H9 (cell line): ENCODE measurements around the gene LGALS3. TPM values are rescaled to one million over a fixed set of nuclear protein-coding genes. Genes with fewer than 3 reads are reported as not detected.

Experiments
- DNase-seq: peaks from one replicate; pipeline ENCODE4 v3.0.0-alpha.2; 2017
- H2AFZ ChIP-seq: one replicate; pipeline ENCODE4 v1.6.1; 2013; ENCODE audit warnings: mild to moderate bottlenecking, low read length, control low read depth, moderate library complexity
- H2AK5ac ChIP-seq: 2 replicates; pipeline ENCODE4 v1.6.1; 2013; ENCODE audit warnings: low read length, control low read depth, mixed read lengths; ENCODE audit not compliant: insufficient read length
- H2BK120ac ChIP-seq: one replicate; pipeline ENCODE4 v1.6.1; 2013; ENCODE audit warnings: low read depth, mild to moderate bottlenecking, low read length, control low read depth, inconsistent platforms; ENCODE audit not compliant: poor library complexity, severe bottlenecking
- H2BK12ac ChIP-seq: 2 replicates; pipeline ENCODE4 v1.6.1; 2013; ENCODE audit warnings: low read length, control low read depth, mixed read lengths, low read depth; ENCODE audit not compliant: insufficient read length
- H2BK15ac ChIP-seq: 2 replicates; pipeline ENCODE4 v1.6.1; 2013; ENCODE audit warnings: low read depth, low read length, control low read depth
- H2BK20ac ChIP-seq: one replicate; pipeline ENCODE4 v1.6.1; 2013; ENCODE audit warnings: low read depth, mild to moderate bottlenecking, low read length, control low read depth, inconsistent platforms; ENCODE audit not compliant: poor library complexity, severe bottlenecking
- H2BK5ac ChIP-seq: 2 replicates; pipeline ENCODE4 v1.6.1; 2013; ENCODE audit warnings: low read length, control low read depth, mixed read lengths; ENCODE audit not compliant: insufficient read length
- H3K14ac ChIP-seq: 2 replicates; pipeline ENCODE4 v1.6.1; 2013; ENCODE audit warnings: low read length, control low read depth; ENCODE audit not compliant: insufficient read depth
- H3K18ac ChIP-seq: 2 replicates; pipeline ENCODE4 v1.6.1; 2013; ENCODE audit warnings: low read depth, mild to moderate bottlenecking, mixed read lengths, low read length, control low read depth; ENCODE audit not compliant: insufficient read length
- H3K23ac ChIP-seq: 2 replicates; pipeline ENCODE4 v1.6.1; 2013; ENCODE audit warnings: low read length, control low read depth, mixed read lengths, low read depth; ENCODE audit not compliant: insufficient read length
- H3K23me2 ChIP-seq: 2 replicates; pipeline ENCODE4 v1.6.1; 2013; ENCODE audit warnings: low read depth, mild to moderate bottlenecking, mixed read lengths, low read length, control low read depth; ENCODE audit not compliant: insufficient read length, poor library complexity, severe bottlenecking
- H3K27ac ChIP-seq: 2 replicates; pipeline ENCODE4 v1.5.1; 2013; ENCODE audit warnings: low read length, control low read depth, mixed read lengths, low read depth; ENCODE audit not compliant: insufficient read length
- H3K27me3 ChIP-seq: 2 replicates; pipeline ENCODE4 v1.6.1; 2013; ENCODE audit warnings: low read length, control low read depth, inconsistent platforms; ENCODE audit not compliant: insufficient read depth
- H3K4ac ChIP-seq: 2 replicates; pipeline ENCODE4 v1.6.1; 2013; ENCODE audit warnings: low read depth, mild to moderate bottlenecking, control low read depth, inconsistent platforms, low read length, moderate library complexity
- H3K4me1 ChIP-seq: 2 replicates; pipeline ENCODE4 v1.6.1; 2013; ENCODE audit warnings: low read length, control low read depth, inconsistent platforms; ENCODE audit not compliant: insufficient read depth
- H3K4me2 ChIP-seq: 2 replicates; pipeline ENCODE4 v1.6.1; 2013; ENCODE audit warnings: low read length, control low read depth, mixed read lengths; ENCODE audit not compliant: insufficient read length, insufficient read depth
- H3K56ac ChIP-seq: 2 replicates; pipeline ENCODE4 v1.6.1; 2013; ENCODE audit warnings: low read depth, mild to moderate bottlenecking, mixed read lengths, low read length, control low read depth; ENCODE audit not compliant: insufficient read length
- H3K79me1 ChIP-seq: 2 replicates; pipeline ENCODE4 v1.6.1; 2013; ENCODE audit warnings: low read depth, mild to moderate bottlenecking, moderate library complexity, low read length, control low read depth, inconsistent platforms; ENCODE audit not compliant: insufficient read depth, poor library complexity, severe bottlenecking
- H3K79me2 ChIP-seq: 2 replicates; pipeline ENCODE4 v1.6.1; 2013; ENCODE audit warnings: low read length, control low read depth, inconsistent platforms; ENCODE audit not compliant: insufficient read depth
- H3K9ac ChIP-seq: 2 replicates; pipeline ENCODE4 v1.6.1; 2013; ENCODE audit warnings: low read length, control low read depth, mixed read lengths; ENCODE audit not compliant: insufficient read length; ENCODE audit errors: extremely low read depth
- H3K9me3 ChIP-seq: one replicate; pipeline ENCODE4 v1.6.1; 2013; ENCODE audit warnings: low read depth, low read length, inconsistent platforms; ENCODE audit not compliant: control insufficient read depth
- H3T11ph ChIP-seq: one replicate; pipeline ENCODE4 v1.6.1; 2013; ENCODE audit warnings: mild to moderate bottlenecking, low read length, control low read depth, inconsistent platforms
- H4K20me1 ChIP-seq: one replicate; pipeline ENCODE4 v1.6.1; 2013; ENCODE audit not compliant: control insufficient read depth, insufficient read length, insufficient read depth
- H4K5ac ChIP-seq: 2 replicates; pipeline ENCODE4 v1.6.1; 2013; ENCODE audit warnings: low read depth, mild to moderate bottlenecking, mixed read lengths, low read length, control low read depth; ENCODE audit not compliant: insufficient read length
- H4K8ac ChIP-seq: replicated peaks from 2 replicates; pipeline ENCODE4 v1.6.1; 2013; ENCODE audit warnings: low read length, control low read depth, mixed read lengths, low read depth; ENCODE audit not compliant: insufficient read length
- H4K91ac ChIP-seq: 2 replicates; pipeline ENCODE4 v1.6.1; 2013; ENCODE audit warnings: low read depth, mild to moderate bottlenecking, moderate library complexity, mixed read lengths, low read length, control low read depth; ENCODE audit not compliant: insufficient read length
- H3K27ac Mint-ChIP-seq, 3 experiments: 2 replicates in 2 of 3; 3 replicates in 1 of 3; pipeline ENCODE4 v1.8.0; 2020 to 2021; ENCODE audit warnings: mixed read lengths in 3 of 3, mild to moderate bottlenecking in 1 of 3, moderate library complexity in 1 of 3
- H3K27me3 Mint-ChIP-seq: 2 replicates; pipeline ENCODE4 v1.8.0; 2021; ENCODE audit warnings: low read depth, mild to moderate bottlenecking, moderate library complexity, mixed read lengths
- H3K36me3 Mint-ChIP-seq, 3 experiments: 2 replicates in 2 of 3; 3 replicates in 1 of 3; pipeline ENCODE4 v1.8.0; 2020 to 2021; ENCODE audit warnings: low read depth in 3 of 3, mixed read lengths in 3 of 3; ENCODE audit not compliant: insufficient read depth in 1 of 3
- H3K4me1 Mint-ChIP-seq, 2 experiments: 2 replicates each; pipeline ENCODE4 v1.8.0; 2020; ENCODE audit warnings: mixed read lengths in 2 of 2
- H3K4me3 Mint-ChIP-seq, 2 experiments: 2 replicates in 1 of 2; 3 replicates in 1 of 2; pipeline ENCODE4 v1.8.0; 2020 to 2021; ENCODE audit warnings: mild to moderate bottlenecking in 2 of 2, mixed read lengths in 2 of 2, moderate library complexity in 1 of 2
- H3K9me3 Mint-ChIP-seq, 2 experiments: 2 replicates in 1 of 2; 3 replicates in 1 of 2; pipeline ENCODE4 v1.8.0; 2020; ENCODE audit warnings: mild to moderate bottlenecking in 2 of 2, mixed read lengths in 2 of 2, moderate library complexity in 1 of 2
- WGBS: extraction: QIAGEN DNeasy Blood & Tissue Kit; methylation state at CpG from one replicate; pipeline ENCODE4 v1.1.7; 2013; ENCODE audit warnings: missing lambda C conversion rate, low lambda C conversion rate, mixed read lengths; ENCODE audit not compliant: insufficient read length; ENCODE audit errors: extremely low coverage; 5-methylcytosine and 5-hydroxymethylcytosine counted together
- total RNA-seq: library from RNA; stranded (reverse); gene quantifications from 2 replicates; pipeline ENCODE4 v1.2.1, GENCODE V29; 2021
- TF ChIP-seq, protein P1 (sequence below): fragments of 200-600 bp; sonication (generic); conservative IDR thresholded peaks from 3 replicates; pipeline ENCODE4 v1.8.0; 2021; ENCODE audit warnings: antibody characterized with exemption, mild to moderate bottlenecking

LGALS3 gene
- total RNA-seq, 1 experiment from 2014 or later: 4.0 TPM

DNA sequence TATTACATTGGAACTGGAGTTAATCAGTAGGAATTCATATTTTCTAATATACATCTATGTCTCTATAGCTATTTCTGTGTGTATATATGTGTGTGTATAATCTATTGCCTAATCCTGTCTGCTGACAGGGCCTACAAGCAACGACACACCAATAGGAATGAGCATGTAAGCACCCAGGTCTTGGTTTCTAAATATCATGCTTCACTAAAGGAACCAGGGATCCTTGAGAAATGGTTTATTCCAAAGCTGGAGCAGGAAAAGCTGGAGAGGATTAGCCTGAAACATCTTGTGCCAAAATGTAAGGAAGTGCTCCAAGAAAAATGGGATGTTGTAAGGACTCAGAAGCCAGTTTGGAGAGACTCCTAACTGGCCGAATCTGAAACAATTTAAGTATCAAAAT is 29.3 kb upstream of the LGALS3 start:
- no peaks in the 10 kb centered on the region for H3K9me3 ChIP-seq
- peaks cover 33 to 44% of the 10 kb centered on the region in 2 experiments for H3K4me1 Mint-ChIP-seq
- H3K36me3 Mint-ChIP-seq: peaks cover 0 to 5% (median 0%) of the 10 kb centered on the region in 3 experiments; a peak in 2 of 7 replicates

More for the DNA sequence above, 29.3 kb upstream of the LGALS3 start:
- Mint-ChIP-seq H3K27me3 (peaks cover 1% of the 10 kb centered on the region), H3K4me3 (no peak overlapping the region), H3K27ac (peak overlapping the region in 1 of 3 experiments; percentile 25; a peak in 1 of 7 replicates), H3K9me3 (no peaks in the 10 kb centered on the region)
- no peaks in the 10 kb centered on the region for H3K79me1 ChIP-seq
- H2BK5ac ChIP-seq: no peak overlapping the region
- no peak for DNase-seq
- H3K9ac ChIP-seq: no peak overlapping the region
- H3K4ac ChIP-seq: no peak overlapping the region
- no peak overlapping the region for H3K18ac ChIP-seq
- no peak overlapping the region for H2BK120ac ChIP-seq
- no peaks in the 10 kb centered on the region for H4K20me1 ChIP-seq
- no peak overlapping the region for H3K56ac ChIP-seq
- H2BK20ac ChIP-seq: no peak overlapping the region
- H3T11ph ChIP-seq: no peak overlapping the region
- H4K5ac ChIP-seq: no peak overlapping the region
- no peak overlapping the region for H2AFZ ChIP-seq
- no peak overlapping the region for H2BK12ac ChIP-seq
- peaks cover 12% of the 10 kb centered on the region; the same call in 1 of the 2 replicates for H3K4me1 ChIP-seq
- H4K91ac ChIP-seq: no peak overlapping the region
- H3K23me2 ChIP-seq: no peaks in the 10 kb centered on the region
- H3K14ac ChIP-seq: no peak overlapping the region
- no peak overlapping the region for H2AK5ac ChIP-seq
- H3K27ac ChIP-seq: no peak overlapping the region
- H3K4me2 ChIP-seq: no peak overlapping the region
- H3K23ac ChIP-seq: no peak overlapping the region
- TF ChIP-seq, protein P1, sequence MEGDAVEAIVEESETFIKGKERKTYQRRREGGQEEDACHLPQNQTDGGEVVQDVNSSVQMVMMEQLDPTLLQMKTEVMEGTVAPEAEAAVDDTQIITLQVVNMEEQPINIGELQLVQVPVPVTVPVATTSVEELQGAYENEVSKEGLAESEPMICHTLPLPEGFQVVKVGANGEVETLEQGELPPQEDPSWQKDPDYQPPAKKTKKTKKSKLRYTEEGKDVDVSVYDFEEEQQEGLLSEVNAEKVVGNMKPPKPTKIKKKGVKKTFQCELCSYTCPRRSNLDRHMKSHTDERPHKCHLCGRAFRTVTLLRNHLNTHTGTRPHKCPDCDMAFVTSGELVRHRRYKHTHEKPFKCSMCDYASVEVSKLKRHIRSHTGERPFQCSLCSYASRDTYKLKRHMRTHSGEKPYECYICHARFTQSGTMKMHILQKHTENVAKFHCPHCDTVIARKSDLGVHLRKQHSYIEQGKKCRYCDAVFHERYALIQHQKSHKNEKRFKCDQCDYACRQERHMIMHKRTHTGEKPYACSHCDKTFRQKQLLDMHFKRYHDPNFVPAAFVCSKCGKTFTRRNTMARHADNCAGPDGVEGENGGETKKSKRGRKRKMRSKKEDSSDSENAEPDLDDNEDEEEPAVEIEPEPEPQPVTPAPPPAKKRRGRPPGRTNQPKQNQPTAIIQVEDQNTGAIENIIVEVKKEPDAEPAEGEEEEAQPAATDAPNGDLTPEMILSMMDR: no peak
- no peaks in the 10 kb centered on the region for H3K27me3 ChIP-seq
- H4K8ac ChIP-seq: no peak overlapping the region
- H3K79me2 ChIP-seq: no peaks in the 10 kb centered on the region
- no peak overlapping the region for H2BK15ac ChIP-seq
- no CpG with 5 or more reads among the region's 2 CpGs for WGBS
